GM18502 (cell line): ENCODE measurements around the gene METTL21C.

ENCODE experiments used
- ATAC-seq: cut with Tn5 transposase; IDR thresholded peaks from one replicate; pipeline ENCODE4 v1.9.1; 2021; ENCODE audit warnings: mild to moderate bottlenecking; ENCODE audit not compliant: unreplicated experiment, poor library complexity

The METTL21C gene

DNA sequence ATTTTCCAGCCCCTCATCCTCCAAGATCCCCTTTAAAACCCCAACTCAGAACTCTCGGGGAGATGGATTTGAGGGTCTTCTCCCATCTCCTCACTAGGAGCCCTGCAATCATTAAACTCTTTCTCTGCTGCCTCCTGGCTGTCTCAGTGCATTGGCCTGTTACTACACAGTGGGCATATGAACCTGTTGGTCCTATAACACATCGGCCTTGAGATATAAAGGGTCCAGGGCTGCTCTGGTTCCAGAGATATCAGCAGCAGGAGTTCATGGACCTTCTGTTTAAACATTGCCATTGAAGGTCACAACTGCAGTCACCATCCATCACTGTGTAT, 3.8 kb upstream of the METTL21C start:
- ATAC-seq: no peak

DNA sequence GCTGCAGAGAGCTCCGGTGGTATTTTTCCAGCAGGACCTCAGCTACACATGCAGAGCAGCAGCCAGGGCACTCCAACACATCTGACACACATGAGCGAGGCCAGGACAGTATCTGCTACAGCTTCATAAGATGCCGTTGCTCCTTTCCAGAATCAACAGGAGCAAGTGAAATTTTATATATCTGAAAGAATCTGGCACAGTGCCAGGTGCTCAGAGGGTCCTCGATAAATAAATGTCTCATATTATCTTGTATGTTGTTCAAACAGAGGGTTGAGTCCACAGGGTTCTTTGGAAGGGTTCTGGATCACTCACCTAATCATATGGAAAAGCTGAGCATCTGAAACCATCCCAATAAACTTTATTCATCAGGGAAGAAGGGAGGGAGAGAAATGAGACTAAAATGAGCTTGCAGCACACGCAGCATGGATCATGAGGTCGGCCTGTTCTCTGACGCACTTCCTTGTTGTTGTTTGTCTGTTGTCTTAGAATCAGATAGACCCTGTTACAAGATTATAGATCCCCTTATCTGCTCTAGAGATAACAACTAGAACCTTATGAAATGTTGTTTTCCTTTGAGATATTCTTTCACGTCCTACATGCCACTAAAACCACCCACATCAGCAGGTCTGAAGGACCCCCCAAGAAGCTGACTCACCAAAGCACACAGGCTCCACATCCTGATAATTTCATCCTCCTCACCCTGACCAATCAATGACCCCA, 3.2 kb upstream of the METTL21C start:
- no peak for ATAC-seq

DNA sequence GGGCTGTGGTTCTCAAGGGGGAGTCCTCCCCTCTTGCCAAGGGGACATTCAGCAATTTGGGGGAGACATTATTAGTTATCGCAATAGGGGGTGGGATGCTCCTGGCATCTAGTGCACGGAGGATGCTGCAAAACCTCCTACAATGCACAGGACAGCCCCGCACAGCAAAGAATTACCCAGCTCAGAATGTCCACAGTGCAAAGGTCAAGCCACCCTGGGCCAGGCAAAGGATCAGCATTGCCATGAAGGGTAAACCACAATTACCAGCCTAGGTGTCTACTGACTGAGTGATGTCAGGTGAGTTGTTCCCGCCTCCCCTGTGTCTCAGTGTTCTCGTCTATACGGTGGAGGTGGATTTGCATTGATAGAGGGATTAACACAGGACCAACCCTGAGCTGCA, 2.4 kb upstream of the METTL21C start:
- ATAC-seq: no peak

DNA sequence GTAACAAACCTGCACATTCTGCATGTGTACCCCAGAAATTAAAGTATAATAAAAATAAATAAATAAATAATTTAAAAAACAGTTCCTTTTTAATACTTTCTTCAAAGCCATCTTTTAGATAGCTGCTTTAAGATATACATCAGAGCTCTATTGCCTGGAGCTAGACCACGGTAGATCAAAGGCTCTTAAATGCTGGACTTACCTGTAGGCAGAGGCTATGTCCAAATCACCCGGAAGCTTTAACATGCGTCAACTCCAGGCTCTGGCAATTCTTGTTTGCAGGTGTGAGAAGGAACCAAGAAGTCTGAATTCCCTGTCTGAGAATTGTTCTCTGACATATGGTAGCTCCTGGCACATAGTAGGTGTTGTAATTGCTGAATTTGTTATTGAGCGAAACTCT, 1.6 kb upstream of the METTL21C start:
- ATAC-seq: no peak

DNA sequence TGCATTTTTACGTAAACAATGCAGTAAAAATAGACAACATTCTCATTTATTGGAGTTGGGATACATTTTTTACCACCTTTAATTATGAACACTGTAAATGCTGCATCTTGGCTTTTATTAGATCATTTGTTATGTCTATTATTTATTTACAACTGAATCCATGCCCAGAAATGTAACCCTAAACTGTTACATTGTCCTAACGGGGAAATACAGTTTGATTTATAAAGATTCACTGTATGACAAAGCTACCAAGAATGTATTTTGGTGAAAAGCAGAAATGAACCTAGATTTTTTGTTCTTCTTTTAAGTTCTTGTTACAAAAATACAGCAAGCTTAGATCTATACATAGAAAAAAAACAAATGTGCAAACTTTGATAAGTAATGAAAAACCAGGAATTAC, 1.1 kb downstream of the METTL21C start:
- ATAC-seq: no peak

DNA sequence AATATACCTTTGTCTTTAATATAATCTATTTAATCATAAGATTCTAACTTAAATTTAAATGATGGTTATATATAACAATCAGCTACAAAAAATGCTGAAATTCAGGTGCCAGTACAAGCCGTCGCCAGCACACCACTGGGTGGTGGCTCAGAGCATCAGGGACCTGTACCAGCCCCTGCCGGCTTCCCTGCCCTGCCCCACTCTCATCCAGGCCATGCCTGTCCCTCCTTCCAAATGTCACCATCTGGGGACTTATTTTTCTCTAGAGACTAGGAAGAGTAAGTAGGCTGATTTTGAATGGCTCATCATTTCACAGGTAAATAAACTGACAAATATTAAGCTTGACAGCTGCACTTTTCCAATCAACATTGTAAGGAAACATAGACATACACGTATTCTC, 1.6 kb downstream of the METTL21C start:
- no peak for ATAC-seq

DNA sequence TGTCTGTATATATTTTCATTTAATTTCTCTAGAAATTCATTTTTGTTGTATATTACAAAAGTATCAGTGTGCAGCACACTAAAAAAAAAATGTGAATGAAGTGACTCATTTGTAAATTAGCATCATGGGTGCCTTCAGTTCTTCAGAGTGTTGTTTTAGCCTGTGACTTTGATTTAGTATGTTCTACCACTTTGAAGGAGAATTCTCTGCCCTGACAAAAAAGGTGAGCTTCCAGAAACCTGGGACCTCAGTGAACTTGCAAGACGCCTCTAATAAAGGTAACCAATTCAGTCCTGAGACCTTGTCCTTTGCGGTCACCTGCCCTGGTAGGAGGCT, 2.4 kb downstream of the METTL21C start:
- ATAC-seq: no peak

DNA sequence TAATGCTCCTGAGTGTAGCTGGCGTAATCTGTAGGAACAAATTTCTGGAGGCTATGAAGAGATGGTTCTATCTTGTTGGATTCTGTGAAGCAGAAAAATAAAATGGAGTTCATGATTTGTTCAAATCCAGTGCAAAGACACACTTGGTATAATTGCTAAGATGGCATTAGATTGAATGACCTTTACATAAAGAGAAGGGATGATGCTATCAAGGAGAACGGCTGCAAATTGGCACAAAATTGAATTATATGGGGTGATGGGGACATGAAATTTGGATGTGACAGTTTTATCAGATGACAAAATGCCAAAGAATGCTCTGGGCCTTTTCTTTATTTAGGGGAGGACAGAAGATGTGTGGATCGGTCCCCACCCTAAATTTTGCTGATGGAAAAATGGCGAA, 4.0 kb downstream of the METTL21C start:
- no peak for ATAC-seq

DNA sequence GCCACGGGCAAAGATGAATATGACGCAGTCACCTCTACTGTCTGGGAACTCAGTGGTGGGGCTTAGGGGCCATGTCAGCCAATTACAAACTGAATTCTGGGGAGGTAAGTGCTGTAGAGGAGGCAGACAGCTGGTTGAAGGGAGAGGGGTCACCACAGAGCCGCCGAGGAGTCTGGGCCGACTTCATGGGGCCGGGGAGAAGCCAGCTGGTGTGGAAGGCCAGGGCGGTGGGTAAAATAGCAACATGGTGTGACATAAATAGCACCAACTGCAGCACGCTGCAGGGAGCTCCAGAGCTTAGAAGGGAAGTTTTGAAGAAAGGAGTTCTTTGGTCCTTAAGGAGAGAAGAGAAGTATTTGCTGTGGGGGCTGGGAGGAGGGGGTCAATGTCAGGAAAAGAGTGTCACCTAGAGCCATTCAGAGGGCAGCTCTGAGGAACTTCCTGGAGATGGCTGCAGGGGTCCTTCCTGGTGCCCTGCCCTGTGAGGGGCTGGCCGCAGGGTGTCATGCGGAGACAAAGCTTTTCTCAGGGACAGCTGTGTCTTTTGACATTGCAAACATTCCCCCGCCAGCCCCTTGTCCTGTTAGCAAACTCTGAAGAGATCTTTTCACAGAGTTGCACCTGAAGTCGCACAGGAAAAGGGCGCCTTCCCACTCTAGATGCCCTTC, 6.4 kb downstream of the METTL21C start:
- no peak for ATAC-seq

DNA sequence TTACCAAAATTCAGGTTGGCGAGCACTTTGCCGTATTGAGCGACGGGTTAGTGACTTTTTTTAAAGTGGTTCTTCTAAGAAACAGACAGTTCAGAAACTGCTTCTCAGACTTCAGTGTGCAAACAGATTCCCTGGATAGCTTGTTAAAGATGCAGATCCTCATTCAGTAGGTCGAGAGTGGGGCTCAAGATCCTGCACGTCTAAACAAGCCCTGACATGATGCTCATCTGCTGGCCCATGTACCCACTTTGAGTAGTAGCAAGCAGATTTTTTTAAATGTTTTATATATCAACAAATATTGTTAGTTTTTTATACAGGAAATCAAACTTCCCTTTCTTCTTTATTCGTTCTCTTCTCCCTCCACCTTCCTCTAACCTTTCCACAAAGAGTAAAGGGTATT, 7.3 kb downstream of the METTL21C start:
- no peak for ATAC-seq

DNA sequence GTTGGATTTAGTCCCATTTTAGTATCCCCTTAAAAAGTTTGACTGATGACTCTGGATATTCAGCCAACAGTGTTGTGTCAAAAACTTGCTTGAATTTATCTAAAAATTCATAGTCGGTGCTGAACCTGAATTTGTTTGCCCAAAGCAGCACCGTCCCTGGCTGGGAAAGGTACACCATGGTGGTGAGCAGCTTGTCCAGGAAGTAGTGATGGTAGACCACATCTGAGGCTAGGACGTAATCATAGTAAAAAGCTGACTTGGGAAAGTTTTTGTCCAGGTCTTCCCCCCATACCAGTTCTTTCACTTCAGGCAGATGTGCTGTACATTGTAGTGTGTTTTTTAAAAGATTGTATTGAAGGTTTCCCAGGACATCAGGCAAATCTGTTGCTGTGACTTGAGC, 8.8 kb downstream of the METTL21C start:
- ATAC-seq: no peak

DNA sequence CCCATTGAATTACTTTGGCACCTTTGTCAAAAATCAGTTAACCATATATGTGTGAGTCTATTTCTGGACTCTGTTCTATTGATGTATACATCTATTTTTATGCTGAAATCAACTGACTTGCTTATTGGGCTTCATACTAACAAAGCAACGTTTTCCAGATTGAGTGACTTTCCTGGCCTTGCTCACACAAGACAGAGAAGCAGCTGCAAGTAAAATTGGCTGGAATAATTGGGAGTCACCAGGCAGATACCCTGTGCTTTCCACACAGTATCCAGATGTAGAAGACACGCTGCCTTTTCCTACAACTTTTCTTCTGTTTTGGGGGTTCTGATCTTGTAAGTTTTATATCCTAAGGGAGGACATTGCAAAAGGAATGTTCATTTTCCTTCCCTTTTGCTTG, 11.2 kb downstream of the METTL21C start:
- no peak for ATAC-seq

DNA sequence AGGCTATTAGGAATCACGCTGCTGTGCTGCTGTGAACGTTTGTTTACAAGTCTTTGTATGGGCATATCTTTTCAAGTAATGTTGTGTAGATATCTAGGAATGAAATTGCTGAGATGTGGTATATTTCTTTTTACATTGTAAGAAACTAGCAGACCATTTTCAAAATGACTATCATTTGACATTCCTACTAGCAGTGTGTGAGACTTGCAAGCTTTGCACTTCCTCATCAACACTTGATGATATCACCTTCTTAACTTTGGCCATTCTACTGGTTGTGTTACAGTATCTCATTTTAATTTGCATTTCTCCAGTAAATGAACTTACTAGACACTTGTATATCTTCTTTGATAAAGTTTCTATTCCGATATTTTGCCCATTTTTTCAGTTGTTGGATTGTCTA, 12.1 kb downstream of the METTL21C start:
- ATAC-seq: no peak

DNA sequence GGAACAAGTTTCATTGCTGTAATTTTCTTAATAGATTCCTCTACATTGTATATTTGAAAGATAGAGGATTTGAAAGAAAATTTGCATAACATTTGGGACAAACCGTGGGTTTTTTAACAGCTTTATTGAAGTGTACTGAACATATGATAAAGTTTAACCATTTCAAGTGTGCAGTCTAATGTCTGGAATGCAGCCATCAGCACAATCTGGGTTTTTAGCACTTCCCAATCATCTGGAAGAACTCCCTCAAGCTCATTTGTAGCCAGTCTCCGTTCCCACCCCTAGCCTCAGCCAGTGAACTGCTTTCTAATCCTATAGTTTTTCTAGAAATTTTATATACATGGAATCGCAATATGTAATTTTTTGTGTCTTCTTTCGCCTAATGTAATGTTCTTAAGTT, 12.6 kb downstream of the METTL21C start:
- ATAC-seq: no peak

DNA sequence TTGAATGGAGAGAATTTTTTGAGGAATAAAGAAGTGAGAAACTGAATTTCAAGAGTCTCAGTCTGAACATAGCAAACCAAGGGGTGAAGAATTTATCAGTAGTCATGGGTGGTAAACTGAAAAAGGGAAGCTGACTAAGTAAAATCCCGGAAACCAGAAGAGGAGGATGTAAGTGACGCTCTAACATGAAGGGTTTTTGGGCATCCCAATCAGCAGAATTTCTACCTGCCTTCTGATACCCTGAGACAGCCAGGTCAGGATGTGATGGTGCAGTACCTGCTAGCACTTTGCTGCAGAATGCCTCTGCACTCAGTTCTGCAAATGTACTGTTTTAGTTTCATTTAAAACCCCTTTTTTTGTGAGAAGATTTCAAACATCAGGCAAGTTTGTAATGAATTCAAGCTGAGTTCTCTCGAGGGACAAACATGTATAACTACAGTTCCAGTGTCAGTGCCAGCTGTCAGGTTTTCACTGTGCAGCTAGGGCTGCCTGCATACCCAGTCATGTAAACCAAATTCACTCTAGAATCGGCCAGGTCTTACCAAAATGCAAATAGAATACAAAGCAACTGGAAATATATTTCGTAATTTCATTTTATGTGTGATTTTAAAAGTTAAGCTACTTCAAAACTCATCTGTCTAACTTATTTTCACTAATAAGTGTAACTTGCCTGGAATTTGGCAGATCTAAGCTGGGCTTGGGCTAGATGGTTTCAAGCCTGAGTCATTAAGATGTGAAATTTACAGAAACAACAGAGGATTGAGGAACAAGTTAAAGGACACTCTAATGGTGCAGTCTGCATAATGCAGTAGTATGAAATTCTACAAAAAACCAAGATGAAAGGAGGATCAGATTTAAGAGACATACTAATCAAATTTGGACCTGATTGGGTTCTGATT, 13.8 kb downstream of the METTL21C start:
- ATAC-seq: peak; percentile 50

DNA sequence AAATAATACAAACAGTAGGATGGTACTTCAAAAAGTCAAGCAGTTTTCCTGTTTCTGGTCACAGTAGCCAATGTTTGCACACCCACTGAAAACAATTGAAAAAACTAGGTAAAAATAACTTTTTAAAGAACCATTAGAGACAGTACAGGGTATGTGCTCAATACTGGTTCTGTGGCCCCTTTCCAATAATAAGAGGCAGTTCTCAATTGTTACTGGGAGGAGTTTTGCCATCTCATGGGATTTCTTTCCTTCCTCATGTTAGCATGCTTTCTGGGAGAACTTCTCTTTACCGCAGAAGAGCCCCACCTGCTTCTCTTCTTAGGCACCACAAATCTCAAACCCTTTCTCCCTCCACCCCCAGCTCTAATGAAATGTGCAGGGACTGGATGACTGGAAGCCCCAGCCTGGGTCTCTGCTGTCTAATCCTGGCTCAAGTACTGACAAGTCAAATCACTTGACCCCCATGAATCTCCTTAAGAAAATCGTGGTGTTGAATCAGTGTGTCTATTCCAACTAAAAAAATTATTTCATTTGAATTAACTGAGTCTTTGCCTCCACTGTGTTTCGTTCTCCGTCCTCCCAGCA, 14.6 kb downstream of the METTL21C start:
- ATAC-seq: no peak

DNA sequence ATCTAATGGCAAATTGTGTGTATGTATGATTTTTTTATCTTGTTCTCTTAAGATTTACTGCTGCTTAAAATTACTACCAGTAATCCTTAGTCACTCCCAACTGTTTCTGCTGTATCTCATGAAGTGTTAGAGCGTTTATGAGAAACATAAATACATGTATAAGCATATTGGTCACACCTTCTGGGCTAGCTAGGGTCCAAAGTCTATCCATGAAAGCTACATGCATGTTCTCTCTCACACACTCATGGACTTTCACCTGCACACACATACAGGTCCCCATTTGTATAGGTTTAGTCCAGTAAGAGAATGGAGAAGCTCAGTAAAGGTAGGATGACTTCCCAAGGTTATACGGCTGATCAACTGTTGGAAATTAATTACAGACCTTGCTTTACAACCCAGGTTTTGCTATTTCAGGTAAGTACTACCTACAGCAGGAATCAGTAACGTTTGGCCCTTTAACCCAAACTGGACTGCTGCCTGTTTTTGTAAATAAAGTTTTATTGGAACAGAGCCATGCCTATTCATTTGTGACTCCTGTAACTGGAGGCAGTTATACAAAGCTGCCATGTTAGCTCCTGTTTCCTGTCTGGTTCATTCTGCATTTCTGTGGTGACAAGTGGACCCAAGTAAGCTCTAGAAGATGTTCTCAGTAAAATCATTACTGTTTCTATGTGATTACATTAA, 15.3 kb downstream of the METTL21C start:
- no peak for ATAC-seq

DNA sequence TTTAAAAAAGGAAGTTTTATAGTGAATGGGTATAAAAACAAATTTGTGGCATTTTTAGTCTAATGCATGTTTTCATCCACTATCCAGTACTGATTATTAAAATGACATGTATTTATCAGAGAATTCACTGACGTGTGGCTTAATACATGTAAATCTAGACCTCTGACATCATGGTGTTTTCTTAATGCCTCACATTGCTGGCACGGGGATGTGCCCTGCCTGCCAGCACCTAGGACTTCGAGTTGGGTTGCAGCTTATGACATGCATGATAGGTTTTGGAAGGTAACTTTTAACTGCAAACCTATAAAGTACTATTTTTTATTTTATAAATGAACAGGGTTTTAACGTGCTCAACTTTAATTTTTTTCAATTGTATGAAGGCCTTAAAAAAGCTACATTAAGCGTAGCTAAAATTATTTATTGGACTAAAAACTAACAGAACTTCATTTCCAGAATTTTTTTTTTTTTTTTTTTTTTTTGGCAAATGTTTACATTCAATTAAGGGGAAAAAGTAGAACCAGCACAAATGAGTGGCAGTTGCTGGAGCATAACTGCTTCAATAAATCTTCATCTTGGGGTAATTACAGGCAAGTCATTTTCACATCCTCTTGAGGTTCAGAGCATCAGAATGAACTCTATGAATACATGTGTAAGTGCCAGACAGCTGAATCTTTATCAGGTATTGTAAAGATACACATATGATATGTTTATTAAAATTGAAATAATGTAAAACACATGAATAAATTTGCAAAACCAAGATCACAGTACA, 16.3 kb downstream of the METTL21C start:
- ATAC-seq: no peak

DNA sequence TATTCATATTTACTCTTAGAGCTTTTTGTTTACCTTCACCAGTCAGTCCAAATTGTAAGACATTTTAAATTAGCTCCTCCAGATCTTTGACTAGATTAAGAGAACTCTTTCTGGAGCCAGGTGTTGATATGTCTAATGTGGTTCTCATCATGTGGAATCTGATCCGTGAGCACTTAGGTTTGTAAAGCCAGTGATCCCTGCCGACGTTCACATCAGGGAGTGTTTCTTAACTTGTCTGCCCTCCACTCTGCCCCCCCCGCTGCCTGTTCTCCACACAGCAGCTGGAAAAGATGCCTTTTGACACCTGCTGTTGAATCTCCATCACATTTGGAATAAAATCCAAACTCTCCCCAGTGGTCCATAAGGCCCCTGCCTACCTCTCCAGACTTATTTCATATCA, 17.7 kb downstream of the METTL21C start:
- ATAC-seq: no peak

DNA sequence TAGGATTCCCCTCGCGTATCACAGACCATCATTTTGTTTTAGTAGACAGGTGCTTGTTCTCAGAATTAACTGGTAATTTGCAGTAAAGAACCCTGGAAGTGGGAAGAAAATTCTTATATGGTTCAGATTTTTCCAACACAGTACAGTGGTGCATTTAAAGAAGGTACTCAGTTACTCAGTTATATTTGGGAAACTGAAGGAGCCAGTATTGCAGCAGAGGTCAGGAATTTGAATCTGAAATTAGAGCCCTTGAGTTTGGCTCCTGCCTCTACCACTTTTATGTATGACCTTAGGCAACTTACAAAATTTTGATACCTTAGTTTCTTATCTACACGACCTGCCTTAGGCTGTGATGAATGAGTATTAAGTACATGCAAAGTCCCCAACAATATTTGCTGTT, 19.7 kb downstream of the METTL21C start:
- no peak for ATAC-seq
